Coronary artery (tissue), 2 donors: ENCODE measurements around the gene FSTL4.

ENCODE experiments used
- DNase-seq: peaks from one replicate; pipeline ENCODE4 v3.0.0-alpha.2; 2017; ENCODE audit warnings: low spot score
- H3K27ac ChIP-seq, 2 donors: fragments of 200-600 bp; sonication (generic); one replicate each; pipeline ENCODE4 v1.5.1; 2016 to 2019
- H3K4me3 ChIP-seq: fragments of 200-600 bp; sonication (generic); 2 replicates; pipeline ENCODE4 v1.5.1; 2016; ENCODE audit warnings: mild to moderate bottlenecking, moderate library complexity
- CTCF ChIP-seq: fragments of 200-600 bp; sonication (generic); IDR thresholded peaks from one replicate; pipeline ENCODE4 v1.5.1; 2019; ENCODE audit warnings: antibody characterized with exemption

FSTL4 gene

GRCh38 chr5:133214153-133214820 lies 398.1 kb downstream of the FSTL4 start:
- no peak for TF ChIP-seq CTCF
- no peak overlapping the region for H3K27ac ChIP-seq
- no peak for DNase-seq
- H3K4me3 ChIP-seq, result no peak overlapping the region

- DNase-seq, result no peak
- Histone ChIP-seq H3K4me3 (no peak overlapping the region), H3K27ac (no peak overlapping the region)
- TF ChIP-seq CTCF, result no peak
Measured at GRCh38 chr5:133205649-133206048, 406.7 kb downstream of the FSTL4 start.

GRCh38 chr5:133205204-133205603 lies 407.1 kb downstream of the FSTL4 start:
- no peak for DNase-seq
- TF ChIP-seq CTCF, result no peak
- Histone ChIP-seq H3K27ac (no peak overlapping the region), H3K4me3 (no peak overlapping the region)

- no peak for DNase-seq
- no peak for TF ChIP-seq CTCF
- H3K27ac ChIP-seq, result no peak overlapping the region
- no peak overlapping the region for H3K4me3 ChIP-seq
Measured at GRCh38 chr5:133203317-133204305, 408.7 kb downstream of the FSTL4 start.

GRCh38 chr5:133202066-133202665 lies 410.2 kb downstream of the FSTL4 start:
- no peak overlapping the region for H3K4me3 ChIP-seq
- TF ChIP-seq CTCF, result no peak
- DNase-seq, result no peak

GRCh38 chr5:133201310-133201709 lies 411.0 kb downstream of the FSTL4 start:
- no peak for DNase-seq
- no peak for TF ChIP-seq CTCF
- H3K4me3 ChIP-seq, result no peak overlapping the region
- H3K27ac ChIP-seq, result no peak overlapping the region

More at GRCh38 chr5:133202066-133202665, 410.2 kb downstream of the FSTL4 start:
- no peak overlapping the region for H3K27ac ChIP-seq
